HCT116 (cell line): Measurements from ENCODE around the gene SLC25A13. TPM values are rescaled to one million over a fixed set of nuclear protein-coding genes. Genes with fewer than 3 reads are reported as not detected.

ENCODE experiments used
- ATAC-seq: fragments of 200-7000 bp; cut with Tn5 transposase; 2 replicates; pipeline ENCODE4 v1.9.1; 2020; ENCODE audit warnings: mild to moderate bottlenecking, moderate library complexity
- BruUV-seq: library from RNA; stranded (reverse); fragments of 400-500 nt; replicated peaks from 2 replicates; lab custom pipeline; 2021; lab: Mats Ljungman, UMichigan
- CTCF ChIA-PET: fragments of 300-600 bp; sonication (Branson Sonifier 250); formaldehyde crosslinking; loops from one replicate; lab custom pipeline; 2021; ENCODE audit warnings: antibody characterized with exemption; lab: Charles Lee
- POLR2A ChIA-PET: fragments of 300-600, 350-600 bp; sonication (Branson Sonifier 250); formaldehyde crosslinking; loops from one replicate; lab custom pipeline; 2021; ENCODE audit warnings: antibody characterized with exemption; lab: Charles Lee
- RAD21 ChIA-PET, 2 experiments: fragments of 300-600 bp; sonication (Branson Sonifier 250); formaldehyde crosslinking; loops; one replicate each; lab custom pipeline; 2023; ENCODE audit warnings: low total read pairs in 2 of 2; ENCODE audit not compliant: uncharacterized antibody in 2 of 2, unreplicated experiment in 2 of 2, low non-redundant PET in 1 of 2; lab: Charles Lee
- DNase-seq: peaks from one replicate; pipeline ENCODE4 v3.0.0-alpha.2; 2010; ENCODE audit warnings: low read depth, low spot score
- H2AFZ ChIP-seq: fragments of 200-600 bp; shearing (Covaris generic), sonication (generic); 2 replicates; pipeline ENCODE4 v1.6.1; 2017; ENCODE audit warnings: low read depth, mixed run types, mixed read lengths, antibody characterized with exemption, low read length; ENCODE audit not compliant: poor library complexity, severe bottlenecking
- H3K27ac ChIP-seq: 2 replicates; pipeline ENCODE4 v1.5.1; 2012; ENCODE audit warnings: low read depth, low read length
- H3K27me3 ChIP-seq: fragments of 200-600 bp; sonication (generic); 2 replicates; pipeline ENCODE4 v1.6.1; 2016; ENCODE audit warnings: mixed run types, low read length, mixed read lengths; ENCODE audit not compliant: insufficient read depth
- H3K36me3 ChIP-seq, 2 experiments: fragments of 200-500 bp in 1 of 2; fragments of 200-600 bp in 1 of 2; sonication (Bioruptor generic) in 1 of 2; sonication (generic) in 1 of 2; 2 replicates each; pipeline versions ENCODE4 v1.5.1 to v1.6.1; 2014 to 2016; ENCODE audit warnings: low read length in 2 of 2, inconsistent platforms in 1 of 2, mixed read lengths in 1 of 2, mixed run types in 1 of 2; ENCODE audit not compliant: insufficient read depth in 2 of 2, control insufficient read depth in 1 of 2
- H3K4me1 ChIP-seq, 2 experiments: fragments of 200-600 bp in 1 of 2; sonication (generic) in 1 of 2; 2 replicates each; pipeline versions ENCODE4 v1.5.1 to v1.6.1; 2012 to 2017; ENCODE audit warnings: low read length in 2 of 2, inconsistent platforms in 1 of 2, mild to moderate bottlenecking in 1 of 2, mixed read lengths in 1 of 2, mixed run types in 1 of 2, moderate library complexity in 1 of 2; ENCODE audit not compliant: insufficient read depth in 2 of 2, control insufficient read depth in 1 of 2
- H3K4me2 ChIP-seq: fragments of 200-600 bp; sonication (generic); 2 replicates; pipeline ENCODE4 v1.6.1; 2017; ENCODE audit warnings: mixed run types, low read length, mixed read lengths
- H3K4me3 ChIP-seq, 2 experiments: fragments of 200-600 bp in 1 of 2; sonication (generic) in 1 of 2; replicated peaks in 1 of 2; 2 replicates each; pipeline ENCODE4 v1.5.1; 2011 to 2016; ENCODE audit warnings: low read length in 2 of 2, control low read depth in 1 of 2, low read depth in 1 of 2, mild to moderate bottlenecking in 1 of 2, mixed read lengths in 1 of 2, mixed run types in 1 of 2
- H3K79me2 ChIP-seq: fragments of 200-600 bp; sonication (generic); 2 replicates; pipeline ENCODE4 v1.6.1; 2017; ENCODE audit warnings: mild to moderate bottlenecking, mixed run types, low read length, moderate library complexity, mixed read lengths; ENCODE audit not compliant: insufficient read depth
- H3K9ac ChIP-seq: fragments of 200-600 bp; sonication (generic); 2 replicates; pipeline ENCODE4 v1.6.1; 2016; ENCODE audit warnings: low read length, mixed read lengths
- H3K9me2 ChIP-seq: fragments of 200-600 bp; sonication (generic), shearing (Covaris generic); 2 replicates; pipeline ENCODE4 v1.6.1; 2017; ENCODE audit warnings: mixed run types, mild to moderate bottlenecking, moderate library complexity; ENCODE audit not compliant: insufficient read depth
- H3K9me3 ChIP-seq, 2 experiments: fragments of 200-500 bp in 1 of 2; fragments of 200-600 bp in 1 of 2; sonication (Bioruptor generic) in 1 of 2; sonication (generic) in 1 of 2; 2 replicates each; pipeline ENCODE4 v1.6.1; 2014 to 2017; ENCODE audit warnings: low read length in 2 of 2, mixed read lengths in 2 of 2, inconsistent platforms in 1 of 2, low read depth in 1 of 2, mild to moderate bottlenecking in 1 of 2, mixed run types in 1 of 2, moderate library complexity in 1 of 2; ENCODE audit not compliant: control insufficient read depth in 1 of 2, insufficient read depth in 1 of 2
- H4K20me1 ChIP-seq: fragments of 200-600 bp; sonication (generic), shearing (Covaris generic); 2 replicates; pipeline ENCODE4 v1.6.1; 2017; ENCODE audit warnings: mixed run types, mild to moderate bottlenecking, moderate library complexity; ENCODE audit not compliant: insufficient read depth
- CEBPB ChIP-seq: IDR thresholded peaks from 2 replicates; pipeline ENCODE4 v1.6.1; 2012; ENCODE audit warnings: low read depth
- ELF1 ChIP-seq: IDR thresholded peaks from 2 replicates; pipeline ENCODE4 v1.6.1; 2012; ENCODE audit warnings: low read depth, borderline replicate concordance
- EZH2 ChIP-seq: fragments of 200-600 bp; sonication (generic); IDR thresholded peaks from 2 replicates; pipeline ENCODE4 v1.6.1; 2017; ENCODE audit warnings: antibody characterized with exemption, mixed run types
- EZH2phosphoT487 ChIP-seq: fragments of 200-600 bp; IDR thresholded peaks from 2 replicates; pipeline ENCODE4 v1.6.1; 2018; ENCODE audit warnings: antibody characterized with exemption, borderline replicate concordance
- FOSL1 ChIP-seq: IDR thresholded peaks from 2 replicates; pipeline ENCODE4 v1.6.1; 2012; ENCODE audit warnings: low read depth
- REST ChIP-seq: IDR thresholded peaks from 2 replicates; pipeline ENCODE4 v1.6.1; 2012; ENCODE audit warnings: low read depth
- TCF7L2 ChIP-seq: IDR thresholded peaks from 2 replicates; pipeline ENCODE4 v1.7.0; 2011; ENCODE audit warnings: borderline replicate concordance, inconsistent platforms; ENCODE audit not compliant: insufficient read depth, insufficient read length; ENCODE audit errors: extremely low read depth
- YY1 ChIP-seq: IDR thresholded peaks from 2 replicates; pipeline ENCODE4 v1.6.1; 2011; ENCODE audit warnings: low read length, low read depth, moderate library complexity, mild to moderate bottlenecking; ENCODE audit not compliant: insufficient replicate concordance; ENCODE audit errors: extremely low read depth
- ZFX ChIP-seq: fragments of 450-650 bp; IDR thresholded peaks from 2 replicates; pipeline ENCODE4 v1.6.1; 2017
- intact Hi-C: fragments of 100-400 bp; cut with micrococcal nuclease; formaldehyde crosslinking; loops from 2 replicates; pipeline ENCODE4 v1.10.0; 2022
- total RNA-seq: library from RNA; stranded (reverse); gene quantifications from one replicate; pipeline ENCODE4 v1.2.1, GENCODE V29; 2021; ENCODE audit not compliant: unreplicated experiment
- TF ChIP-seq, protein P1 (sequence below), 3 experiments: fragments of 200-600 bp in 1 of 3; sonication (generic) in 1 of 3; IDR thresholded peaks in 2 of 3; conservative IDR thresholded peaks in 1 of 3; 2 replicates each; pipeline ENCODE4 v1.5.1; 2012 to 2017; ENCODE audit warnings: low read depth in 2 of 3, low read length in 2 of 3, antibody characterized with exemption in 1 of 3, borderline replicate concordance in 1 of 3, control low read depth in 1 of 3, mild to moderate bottlenecking in 1 of 3, mixed read lengths in 1 of 3, mixed run types in 1 of 3, moderate library complexity in 1 of 3; ENCODE audit not compliant: insufficient read depth in 1 of 3

SLC25A13 gene
- total RNA-seq, 1 experiment from 2014 or later = 19.3 TPM

GRCh38 chr7:96136600-96137239 lies 185.2 kb downstream of the SLC25A13 start:
- H3K9me2 ChIP-seq = no peaks in the 10 kb centered on the region
- TF ChIP-seq TCF7L2 (no peak), YY1 (no peak), EZH2 (no peak), ELF1 (no peak), EZH2phosphoT487 (no peak), CEBPB (no peak), ZFX (no peak), REST (no peak), FOSL1 (no peak)
- TF ChIP-seq, protein P1, sequence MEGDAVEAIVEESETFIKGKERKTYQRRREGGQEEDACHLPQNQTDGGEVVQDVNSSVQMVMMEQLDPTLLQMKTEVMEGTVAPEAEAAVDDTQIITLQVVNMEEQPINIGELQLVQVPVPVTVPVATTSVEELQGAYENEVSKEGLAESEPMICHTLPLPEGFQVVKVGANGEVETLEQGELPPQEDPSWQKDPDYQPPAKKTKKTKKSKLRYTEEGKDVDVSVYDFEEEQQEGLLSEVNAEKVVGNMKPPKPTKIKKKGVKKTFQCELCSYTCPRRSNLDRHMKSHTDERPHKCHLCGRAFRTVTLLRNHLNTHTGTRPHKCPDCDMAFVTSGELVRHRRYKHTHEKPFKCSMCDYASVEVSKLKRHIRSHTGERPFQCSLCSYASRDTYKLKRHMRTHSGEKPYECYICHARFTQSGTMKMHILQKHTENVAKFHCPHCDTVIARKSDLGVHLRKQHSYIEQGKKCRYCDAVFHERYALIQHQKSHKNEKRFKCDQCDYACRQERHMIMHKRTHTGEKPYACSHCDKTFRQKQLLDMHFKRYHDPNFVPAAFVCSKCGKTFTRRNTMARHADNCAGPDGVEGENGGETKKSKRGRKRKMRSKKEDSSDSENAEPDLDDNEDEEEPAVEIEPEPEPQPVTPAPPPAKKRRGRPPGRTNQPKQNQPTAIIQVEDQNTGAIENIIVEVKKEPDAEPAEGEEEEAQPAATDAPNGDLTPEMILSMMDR (IDR thresholded peaks at IDR 0.05 in 2 of 3, conservative IDR thresholded peaks at IDR 0.05 in 1 of 3; ENCODE audit: borderline replicate concordance in 1 of 3, insufficient read depth in 1 of 3, low read depth in 2 of 3, low read length in 2 of 3) = no peak
- no TSS peak for BruUV-seq
- no peaks in the 10 kb centered on the region for H3K79me2 ChIP-seq
- DNase-seq = no peak
- intact Hi-C loops = no loop called here
- no peak for ATAC-seq
- ChIA-PET RAD21 (no interaction called here), POLR2A (no interaction called here), CTCF (no interaction called here)
- H3K9me3 ChIP-seq = no peaks in the 10 kb centered on the region
- no peaks in the 10 kb centered on the region; the same call in 1 of the 2 replicates for H4K20me1 ChIP-seq
- H3K27me3 ChIP-seq = no peaks in the 10 kb centered on the region
- no peak overlapping the region for H3K27ac ChIP-seq
- no peaks in the 10 kb centered on the region for H3K4me1 ChIP-seq
- 0 out of 4 replicates have a peak, but pooled peaks cover 0 to 2% of the 10 kb centered on the region in 2 experiments for H3K36me3 ChIP-seq
- H2AFZ ChIP-seq = no peak overlapping the region
- H3K9ac ChIP-seq = no peak overlapping the region
- H3K4me2 ChIP-seq = no peak overlapping the region
- no peak overlapping the region for H3K4me3 ChIP-seq
